DMS79 treated with DMSO at 0.1 percent for 48 hours (cell line): ENCODE results near the gene SLC12A6.
"Not testable (repeated sequence)": the region's sequence is repeated elsewhere in the genome, so short reads cannot be mapped to it uniquely, and the experiment has no call there.

Experiments
- DNase-seq: peaks from one replicate; lab custom pipeline; 2025; lab: John Stamatoyannopoulos, UW

SLC12A6 gene

GRCh38 chr15:34193272-34193671 is 144.3 kb downstream of the SLC12A6 start:
- not testable (repeated sequence) for DNase-seq

GRCh38 chr15:34188711-34189110 is 148.9 kb downstream of the SLC12A6 start:
- no peak for DNase-seq

- no peak for DNase-seq
These were observed 151.9 kb downstream of the SLC12A6 start for GRCh38 chr15:34185666-34186065.

GRCh38 chr15:34182942-34183341 is 154.6 kb downstream of the SLC12A6 start:
- no peak for DNase-seq
